Testis (tissue), 2 donors: Measurements from ENCODE around the gene NKIRAS1.

Source experiments
- POLR2A ChIP-seq: fragments of 450-650 bp; IDR thresholded peaks from one replicate; pipeline ENCODE4 v1.6.1; 2017; ENCODE audit warnings: antibody characterized with exemption, mild to moderate bottlenecking, moderate library complexity
- TF ChIP-seq, protein P1 (sequence below), 3 experiments: fragments of 450-650 bp in 2 of 3; fragments of 200-600 bp in 1 of 3; sonication (generic) in 1 of 3; IDR thresholded peaks; one replicate each; pipeline ENCODE4 v1.5.1; 2016 to 2019; ENCODE audit warnings: antibody characterized with exemption in 3 of 3, mild to moderate bottlenecking in 2 of 3, moderate library complexity in 1 of 3

- TF ChIP-seq, protein P1, sequence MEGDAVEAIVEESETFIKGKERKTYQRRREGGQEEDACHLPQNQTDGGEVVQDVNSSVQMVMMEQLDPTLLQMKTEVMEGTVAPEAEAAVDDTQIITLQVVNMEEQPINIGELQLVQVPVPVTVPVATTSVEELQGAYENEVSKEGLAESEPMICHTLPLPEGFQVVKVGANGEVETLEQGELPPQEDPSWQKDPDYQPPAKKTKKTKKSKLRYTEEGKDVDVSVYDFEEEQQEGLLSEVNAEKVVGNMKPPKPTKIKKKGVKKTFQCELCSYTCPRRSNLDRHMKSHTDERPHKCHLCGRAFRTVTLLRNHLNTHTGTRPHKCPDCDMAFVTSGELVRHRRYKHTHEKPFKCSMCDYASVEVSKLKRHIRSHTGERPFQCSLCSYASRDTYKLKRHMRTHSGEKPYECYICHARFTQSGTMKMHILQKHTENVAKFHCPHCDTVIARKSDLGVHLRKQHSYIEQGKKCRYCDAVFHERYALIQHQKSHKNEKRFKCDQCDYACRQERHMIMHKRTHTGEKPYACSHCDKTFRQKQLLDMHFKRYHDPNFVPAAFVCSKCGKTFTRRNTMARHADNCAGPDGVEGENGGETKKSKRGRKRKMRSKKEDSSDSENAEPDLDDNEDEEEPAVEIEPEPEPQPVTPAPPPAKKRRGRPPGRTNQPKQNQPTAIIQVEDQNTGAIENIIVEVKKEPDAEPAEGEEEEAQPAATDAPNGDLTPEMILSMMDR (IDR thresholded peaks at IDR 0.05) = no peak
- TF ChIP-seq POLR2A = no peak
Measured at GRCh38 chr3:23964537-23965235, 47.9 kb upstream of the NKIRAS1 start.
